M059J (cell line): ENCODE results near the gene MAML3. TPM values are rescaled to one million over a fixed set of nuclear protein-coding genes. Genes with fewer than 3 reads are reported as not detected.

Source experiments
- DNase-seq: peaks from one replicate; pipeline ENCODE4 v3.0.0-alpha.2; 2012; ENCODE audit warnings: low read depth
- total RNA-seq: library from RNA; depleted of rRNA; stranded (reverse); fragments of >200 nt; shearing (Covaris generic); gene quantifications from 2 replicates; pipeline ENCODE4 v1.2.3, GENCODE V29; 2014

Gene MAML3
- total RNA-seq, 1 experiment from 2014 or later: 1.6 TPM

DNA sequence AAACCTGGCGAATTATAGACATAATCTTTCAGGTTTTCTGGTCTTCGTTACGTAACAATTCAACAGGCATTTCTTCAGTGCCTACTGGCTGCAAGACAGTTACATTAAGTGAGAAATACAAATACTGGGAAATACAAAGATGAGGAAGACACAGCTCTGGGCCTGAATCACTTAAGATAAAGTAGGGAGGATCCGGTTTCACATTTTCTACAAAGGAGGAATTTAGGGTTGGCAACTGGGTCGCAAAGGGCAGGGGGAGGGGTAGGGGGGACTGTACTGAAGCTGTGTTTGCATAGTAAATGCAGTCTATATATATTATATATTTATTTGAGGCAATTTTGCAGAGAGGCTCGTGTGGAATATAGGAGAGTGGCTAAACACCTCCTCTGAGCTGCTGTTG, 107.4 kb downstream of the MAML3 start:
- DNase-seq: no peak

DNA sequence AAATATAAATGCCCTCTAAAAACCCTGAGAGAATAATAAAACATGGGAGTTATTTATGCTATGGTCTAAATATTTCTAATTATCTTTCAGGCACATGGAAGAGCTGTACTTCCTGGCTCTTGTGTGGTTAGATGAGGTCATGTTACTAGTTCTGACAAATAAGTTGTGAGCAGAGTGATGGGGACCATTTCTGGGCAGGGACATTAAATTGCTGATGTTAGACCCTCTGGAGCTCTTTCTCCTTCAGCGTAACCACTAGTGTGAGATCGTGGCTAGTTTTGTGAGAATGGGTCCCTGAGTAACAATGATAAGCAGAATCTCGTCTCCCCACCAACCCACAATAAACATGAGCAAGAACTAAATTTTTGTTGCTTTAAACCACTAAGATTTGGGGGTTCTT, 108.0 kb downstream of the MAML3 start:
- DNase-seq: no peak

DNA sequence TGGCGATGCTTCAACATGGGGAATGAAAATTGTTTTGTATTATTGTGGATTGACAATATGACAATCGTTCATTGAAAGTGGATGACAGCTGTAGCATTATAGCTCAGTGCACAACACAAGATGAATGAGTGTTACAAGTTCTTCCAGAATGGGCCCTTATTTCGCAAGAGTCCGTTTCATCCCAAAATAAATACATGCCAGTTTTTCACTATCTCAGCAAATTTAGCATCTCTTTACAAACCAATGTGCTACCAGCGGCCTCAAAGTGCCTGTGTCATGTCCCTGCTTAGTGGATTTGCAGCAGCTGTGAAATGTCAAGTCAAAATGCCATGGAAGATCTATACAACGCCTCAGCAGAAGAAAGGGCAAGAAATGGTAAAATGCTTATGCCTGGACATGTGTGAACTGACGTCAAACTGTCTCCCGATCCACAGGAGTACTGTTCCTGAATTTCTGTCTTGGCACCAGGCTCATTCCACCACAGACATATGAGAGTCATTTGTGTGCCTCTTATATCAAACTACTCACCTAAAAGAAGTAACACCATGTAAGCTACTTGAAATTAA, 109.6 kb downstream of the MAML3 start:
- DNase-seq: no peak

DNA sequence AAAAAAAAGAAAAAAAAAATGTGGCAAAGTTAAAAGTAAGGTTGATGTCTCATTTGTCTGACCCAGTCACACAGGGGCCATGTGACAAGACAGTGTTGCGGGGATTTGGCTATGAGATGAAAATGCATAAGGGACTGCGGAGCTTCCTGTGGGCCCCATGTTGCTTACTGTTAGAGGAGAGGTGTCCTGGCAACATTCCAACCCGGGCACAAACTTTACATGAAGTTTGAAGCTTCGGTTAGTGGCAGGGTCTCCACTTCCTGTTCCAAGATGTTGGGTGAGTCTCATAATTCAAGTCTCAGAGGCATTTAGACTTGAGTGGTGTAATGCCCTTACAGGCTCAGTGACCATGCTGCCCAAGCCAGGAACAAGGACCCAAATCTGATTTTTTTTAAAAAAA, 111.3 kb downstream of the MAML3 start:
- DNase-seq: no peak

DNA sequence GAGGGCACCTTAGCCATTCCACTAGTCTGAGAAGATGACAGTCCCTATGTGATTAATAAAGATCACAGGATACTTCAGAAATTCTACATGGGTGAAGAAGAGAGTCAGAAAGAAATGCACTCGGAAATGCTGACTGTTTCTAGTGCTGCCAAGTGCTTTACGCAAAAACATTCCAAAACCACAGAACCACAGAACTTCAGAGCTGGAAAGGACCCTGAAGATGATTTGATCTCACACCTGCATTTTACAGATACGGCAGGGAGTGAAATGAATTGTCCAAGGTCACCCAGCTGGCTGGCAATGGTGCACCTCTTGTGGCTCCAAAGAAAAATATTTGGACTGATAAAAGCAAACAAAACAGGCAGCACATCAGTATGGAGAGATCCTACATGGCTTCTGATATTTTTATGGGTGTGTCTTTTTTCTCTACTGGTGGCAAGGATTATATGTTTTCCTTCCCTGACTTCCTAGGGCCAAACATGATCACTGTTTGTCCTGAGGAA, 115.9 kb downstream of the MAML3 start:
- peak; percentile 25 for DNase-seq

DNA sequence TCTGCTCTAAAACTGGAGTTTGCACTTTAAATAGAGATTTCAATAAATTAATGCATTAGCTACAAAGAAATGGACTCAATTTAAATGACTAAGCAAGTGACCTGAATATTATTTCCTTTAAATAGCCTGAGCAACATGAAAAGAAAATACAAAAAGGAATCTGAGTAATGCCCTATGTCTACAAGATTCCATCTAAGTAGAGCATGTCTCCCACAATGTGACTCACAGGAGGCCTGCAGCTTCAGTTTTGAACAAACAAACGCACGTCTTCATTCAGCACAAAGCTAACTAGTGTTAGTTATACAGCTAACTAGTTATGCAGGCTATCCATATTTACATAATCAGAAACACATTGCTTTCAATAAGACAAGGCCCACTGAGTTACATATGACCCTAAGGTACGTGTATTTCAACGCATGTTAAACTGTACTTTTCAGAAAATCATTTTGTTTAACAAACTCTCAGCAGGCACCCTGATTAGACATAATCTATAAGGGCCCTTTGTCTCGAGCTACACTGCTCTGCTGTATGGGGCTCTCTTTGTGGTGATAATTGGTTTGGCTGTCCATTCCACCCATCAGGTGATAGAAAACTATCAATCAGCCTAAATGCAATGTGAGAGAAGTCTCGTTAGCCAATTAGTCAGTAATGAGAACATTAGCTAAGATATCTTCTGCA, 116.5 kb downstream of the MAML3 start:
- DNase-seq: peak; percentile 79

DNA sequence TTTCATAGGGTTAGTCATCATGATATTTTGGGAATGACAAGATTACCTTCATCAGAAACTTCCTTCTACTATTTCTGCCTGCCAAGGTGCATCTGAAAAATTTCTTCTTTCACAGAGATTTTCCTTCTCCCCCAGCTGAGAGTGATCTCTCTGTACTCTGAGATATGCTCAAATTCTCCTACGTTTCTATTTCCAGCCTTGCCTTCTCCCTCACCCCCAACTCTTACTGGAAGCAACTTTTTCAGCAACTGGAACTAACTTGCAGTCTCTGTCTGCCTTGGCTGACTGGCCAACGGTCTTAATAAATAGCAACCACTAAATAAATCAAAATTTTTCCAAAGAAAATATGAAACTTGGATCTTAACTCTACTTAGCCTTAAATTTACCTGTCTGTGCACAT, 122.3 kb downstream of the MAML3 start:
- DNase-seq: no peak

DNA sequence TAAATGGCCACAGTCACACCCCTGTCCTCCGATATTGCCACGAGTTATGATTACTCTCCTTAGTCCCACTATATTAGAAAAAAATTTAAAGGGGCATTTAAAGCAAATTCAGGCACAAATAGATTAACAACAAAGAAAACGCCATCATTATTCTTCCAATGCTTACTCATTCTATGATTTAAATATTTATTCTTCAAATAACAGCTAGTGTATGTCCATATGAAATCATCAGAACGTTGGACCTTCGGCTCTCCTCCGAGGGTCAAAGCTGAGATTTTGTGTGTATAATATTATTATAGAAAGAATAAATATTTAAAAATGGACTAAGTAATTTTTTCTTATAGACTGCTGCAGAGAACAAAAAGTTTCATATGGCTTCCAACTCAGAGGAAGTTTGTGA, 122.9 kb downstream of the MAML3 start:
- DNase-seq: no peak

DNA sequence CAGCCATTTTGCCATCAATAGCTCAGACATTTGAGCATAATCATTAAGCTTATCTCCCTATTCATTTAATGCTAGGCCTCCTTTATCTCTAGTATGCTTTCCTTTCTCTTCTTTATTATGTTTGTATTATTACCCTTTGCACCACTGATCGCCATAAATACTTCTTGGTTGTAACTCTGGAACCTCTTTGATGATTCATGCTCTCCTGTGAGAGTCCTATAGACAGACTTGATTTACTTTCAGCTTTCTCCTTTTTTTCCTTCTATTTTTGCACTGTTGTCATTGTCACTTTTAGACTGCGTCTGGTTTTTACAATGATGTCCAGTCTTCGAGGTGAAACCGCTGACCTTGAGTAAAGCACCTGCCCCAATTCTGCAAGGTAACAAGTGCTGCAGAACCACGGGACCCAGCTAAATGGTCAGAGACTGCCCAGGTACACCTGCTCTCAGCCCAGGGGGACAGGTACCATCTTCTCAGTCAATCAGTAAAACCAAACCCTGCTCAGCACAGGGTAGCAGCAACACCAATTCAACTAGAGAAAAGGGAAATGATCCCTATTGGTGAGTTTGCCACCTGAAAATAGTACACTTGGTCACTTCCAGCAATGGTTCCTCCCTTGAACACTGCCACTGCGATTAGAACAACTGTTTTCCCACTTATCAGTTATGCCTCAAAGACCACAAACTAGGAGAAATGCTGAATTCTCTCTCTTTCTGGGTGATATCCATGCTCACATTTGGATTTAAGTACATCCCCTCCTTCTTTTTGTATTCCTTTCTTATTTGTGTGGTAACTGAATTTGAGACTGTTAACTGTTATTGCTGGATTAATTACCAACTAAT, 125.1 kb downstream of the MAML3 start:
- no peak for DNase-seq

DNA sequence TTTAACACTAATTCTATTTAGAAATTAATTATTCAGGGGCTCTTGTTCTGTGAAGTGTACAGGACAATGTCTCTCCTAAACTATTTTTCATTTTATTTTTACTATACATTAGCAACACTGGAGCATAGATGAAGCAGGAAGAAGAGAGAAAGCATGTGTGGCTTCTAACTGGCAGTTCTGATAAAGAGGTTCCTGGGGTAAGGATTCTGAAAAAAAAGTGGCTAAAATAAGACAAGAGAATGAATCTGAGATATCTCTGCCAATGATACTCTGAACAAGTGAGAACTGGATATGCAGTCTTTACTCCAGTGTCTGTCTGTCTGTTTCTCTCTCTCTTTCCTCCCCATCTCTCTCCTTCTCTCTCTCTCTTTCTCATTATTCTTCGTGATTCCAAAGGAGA, 125.9 kb downstream of the MAML3 start:
- DNase-seq: no peak

DNA sequence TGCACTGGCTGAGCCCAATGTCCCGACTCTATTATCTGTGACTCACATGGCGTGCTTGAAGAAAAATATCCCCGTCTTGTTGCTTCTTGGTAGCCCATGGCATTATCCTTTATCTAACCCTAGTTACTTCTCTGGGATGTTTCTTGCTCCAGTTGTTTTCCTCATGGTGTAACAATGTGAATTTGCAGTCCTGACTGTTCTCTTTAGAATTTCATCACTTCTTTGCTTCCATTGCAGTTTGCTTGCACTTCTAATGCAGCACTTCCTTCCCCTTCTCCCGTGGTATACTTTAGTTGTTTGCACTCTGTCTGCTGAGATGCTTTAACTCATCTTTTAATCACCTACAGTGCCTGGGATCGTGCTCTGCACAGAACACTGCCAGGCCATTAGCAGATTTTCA, 126.9 kb downstream of the MAML3 start:
- DNase-seq: no peak

DNA sequence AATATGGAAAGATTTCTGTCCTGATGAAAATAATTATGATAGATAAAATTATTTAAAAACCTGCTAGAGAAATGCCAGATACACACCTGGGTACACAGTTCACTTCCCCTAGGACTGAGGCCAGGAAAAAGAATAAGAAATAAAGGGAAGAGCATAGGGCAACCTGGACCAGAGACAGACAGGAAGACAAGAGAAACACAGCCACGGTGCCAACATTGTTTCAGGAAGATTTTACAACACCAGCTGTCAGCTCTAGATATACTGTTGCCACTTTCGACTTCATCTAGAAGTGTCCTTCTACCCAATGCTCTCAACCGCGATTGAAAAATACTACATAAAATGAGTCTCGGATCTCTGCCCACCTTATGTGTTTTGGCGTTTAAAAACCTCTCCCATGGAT, 128.5 kb downstream of the MAML3 start:
- no peak for DNase-seq

DNA sequence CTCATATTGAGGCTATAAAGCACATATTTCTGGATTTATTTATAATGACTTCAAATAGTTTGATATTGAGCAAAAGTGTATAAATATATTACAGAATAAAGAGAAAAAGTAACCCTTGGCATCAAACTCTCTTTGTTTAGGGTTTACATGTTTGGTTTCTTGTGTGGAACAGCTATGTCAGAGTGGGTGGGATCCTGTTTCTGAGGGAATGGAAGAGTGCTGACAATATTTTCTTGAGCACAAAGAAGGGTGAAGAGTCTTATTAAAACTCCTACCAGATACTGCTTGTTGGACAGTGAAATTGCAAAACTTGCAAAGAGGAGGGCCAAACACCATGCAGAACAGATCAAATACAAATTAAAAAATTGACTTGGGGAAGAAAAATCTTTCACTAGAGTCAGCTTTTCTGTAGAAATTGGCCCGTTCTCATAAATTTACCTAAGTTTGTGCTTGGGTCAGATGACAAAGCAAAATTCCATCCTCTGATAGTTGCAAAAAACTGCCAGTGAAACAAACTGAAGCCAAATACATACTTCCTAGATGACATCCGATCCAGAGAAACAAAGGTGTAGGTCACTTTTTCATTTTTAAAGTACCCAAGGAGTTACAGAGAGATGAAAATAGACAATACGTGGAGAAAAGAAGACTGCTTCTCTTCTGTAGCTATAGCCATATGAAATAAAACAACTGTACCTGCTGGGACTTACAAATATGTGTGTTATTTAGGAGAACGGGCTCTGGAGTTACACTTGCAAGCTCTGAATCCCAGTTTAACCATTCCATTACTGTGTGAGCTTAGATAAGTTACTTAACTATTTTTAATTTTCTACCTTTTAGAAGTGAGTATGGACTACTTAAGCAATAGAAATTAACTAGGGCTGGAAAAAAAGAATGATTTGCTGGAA, 133.3 kb downstream of the MAML3 start:
- no peak for DNase-seq

DNA sequence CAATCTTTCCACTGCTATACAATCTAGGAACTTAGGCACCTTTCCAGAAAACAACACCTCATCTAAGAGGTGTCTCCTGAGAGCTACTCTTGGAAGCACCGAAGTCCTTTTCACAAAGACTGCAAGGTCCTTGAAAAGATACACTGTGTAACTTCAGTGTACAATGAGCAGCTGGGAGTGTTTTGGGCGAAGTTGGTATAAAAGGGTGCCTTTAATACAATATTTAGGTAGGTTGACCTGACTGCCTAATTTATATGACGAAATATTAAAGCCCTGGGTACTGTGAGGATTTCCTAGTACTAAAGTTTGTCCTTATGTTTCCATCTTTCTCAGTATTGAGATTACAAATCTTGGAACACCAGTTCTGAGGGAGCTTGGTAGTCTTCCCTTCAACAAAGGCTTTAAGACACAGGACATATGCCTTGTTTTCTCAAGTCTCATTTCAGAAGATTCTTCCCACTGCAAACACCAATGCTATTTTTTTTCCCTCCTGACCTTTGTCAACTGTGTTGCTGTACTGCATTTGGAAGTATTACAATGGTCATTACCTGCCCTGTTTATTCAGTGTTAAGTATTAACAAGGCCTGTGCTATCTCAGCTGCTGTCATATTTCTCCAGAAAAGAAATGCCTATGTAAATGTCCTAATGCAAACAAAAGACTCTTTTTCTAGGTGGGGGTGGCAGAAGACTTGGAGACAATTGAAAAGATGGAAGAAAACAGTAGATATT, 134.2 kb downstream of the MAML3 start:
- DNase-seq: no peak

DNA sequence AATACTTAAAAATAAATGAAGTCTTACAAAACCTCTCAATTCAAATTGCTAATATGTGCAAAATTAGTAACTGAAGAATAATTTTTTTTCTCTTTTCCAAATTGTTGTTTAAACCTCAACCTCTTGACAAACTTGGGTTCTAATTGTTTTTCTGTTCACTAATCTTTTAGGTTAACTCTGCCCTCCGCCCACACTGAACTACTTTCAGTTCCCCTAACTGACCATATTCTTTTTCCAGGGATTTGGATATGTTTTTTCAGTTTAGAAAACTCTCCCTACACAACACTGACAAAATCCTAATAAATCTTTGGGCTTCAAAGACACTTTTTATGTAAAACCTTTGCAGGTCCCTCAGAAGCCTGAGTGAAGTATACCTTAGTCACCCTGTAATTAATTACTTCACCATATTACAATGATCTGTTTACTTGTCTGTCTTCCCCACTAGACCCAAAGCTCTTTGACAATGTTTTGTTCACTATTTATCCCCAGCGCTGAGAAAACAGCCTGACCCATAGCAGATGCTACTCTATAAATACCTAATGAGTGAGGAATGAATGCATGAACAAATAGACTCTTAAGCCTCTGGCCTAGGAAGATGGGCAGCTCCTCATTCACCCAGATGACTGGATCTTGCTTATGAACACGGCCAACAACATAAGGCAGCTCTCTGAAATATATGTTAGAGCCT, 134.9 kb downstream of the MAML3 start:
- peak; percentile 39 for DNase-seq

DNA sequence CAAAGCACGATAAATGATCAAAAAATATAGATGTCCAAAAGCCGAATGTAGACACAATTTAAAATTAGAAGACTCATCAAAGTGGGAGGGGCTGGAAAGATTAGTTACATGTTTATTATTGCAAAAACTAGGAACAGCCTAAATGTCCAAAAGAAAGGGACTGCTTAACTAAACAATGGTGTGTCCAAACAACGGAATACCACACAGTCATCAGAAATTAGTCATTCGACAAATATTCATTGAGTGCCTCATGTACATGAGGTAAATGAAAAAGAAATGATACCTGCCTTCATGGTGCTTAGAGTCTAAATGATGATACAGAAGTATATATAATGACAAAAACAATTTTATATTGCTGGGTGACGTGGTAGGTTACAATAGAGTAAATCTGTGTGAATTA, 139.7 kb downstream of the MAML3 start:
- DNase-seq: peak; percentile 22

DNA sequence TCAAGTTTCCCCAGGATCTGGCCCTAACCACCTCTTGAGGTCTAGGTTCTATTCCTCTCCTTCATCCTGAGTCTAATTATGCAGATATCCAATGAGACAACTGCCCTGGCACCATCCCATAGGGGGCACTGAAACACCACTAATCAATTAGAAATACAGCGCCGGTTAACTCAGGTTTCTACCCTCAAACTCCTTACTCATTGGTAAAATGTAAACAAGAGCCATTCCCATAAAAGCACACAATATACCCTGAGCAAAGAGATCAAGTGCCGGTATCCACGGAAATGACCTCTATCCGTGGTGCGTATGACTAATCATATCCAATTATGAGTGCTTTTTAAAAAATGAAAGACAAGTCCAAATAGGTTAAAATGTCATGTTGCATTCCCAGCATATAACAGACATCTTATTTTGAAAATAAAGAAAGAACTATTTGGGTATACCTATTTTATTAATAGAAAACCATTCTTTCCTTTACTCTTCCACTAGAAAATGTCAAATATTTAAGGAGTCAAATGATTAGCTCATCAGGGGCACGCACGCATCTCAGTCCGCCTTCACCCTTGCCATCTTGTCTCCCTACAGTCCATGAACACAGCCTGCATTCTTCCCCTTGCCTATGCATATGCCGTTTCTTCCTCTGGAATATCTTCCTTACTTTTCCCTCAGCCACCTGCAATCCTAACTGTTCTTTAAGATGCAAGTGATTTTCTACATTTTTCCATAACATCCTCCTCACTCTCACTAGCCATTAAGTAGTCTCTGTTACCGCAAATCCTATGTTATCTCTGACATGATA, 141.1 kb downstream of the MAML3 start:
- peak; percentile 84 for DNase-seq

DNA sequence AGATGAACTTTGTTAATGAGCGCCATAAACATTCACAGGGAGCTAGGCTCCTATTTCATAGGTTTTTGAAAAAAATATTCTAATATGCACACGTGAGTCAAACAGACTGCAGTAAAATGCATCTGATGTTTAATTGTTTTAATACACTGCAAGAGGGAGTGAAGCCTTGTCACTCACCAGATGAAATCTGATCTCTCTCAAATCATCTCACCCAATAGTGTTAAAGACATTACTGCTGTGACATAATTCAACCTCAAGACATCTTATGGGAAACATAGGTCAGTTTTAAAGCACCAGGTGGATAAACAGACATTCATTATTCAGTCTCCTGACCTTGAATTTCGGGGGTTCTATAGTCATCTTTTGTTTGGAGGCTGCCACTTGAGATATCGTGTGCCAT, 148.3 kb downstream of the MAML3 start:
- no peak for DNase-seq

DNA sequence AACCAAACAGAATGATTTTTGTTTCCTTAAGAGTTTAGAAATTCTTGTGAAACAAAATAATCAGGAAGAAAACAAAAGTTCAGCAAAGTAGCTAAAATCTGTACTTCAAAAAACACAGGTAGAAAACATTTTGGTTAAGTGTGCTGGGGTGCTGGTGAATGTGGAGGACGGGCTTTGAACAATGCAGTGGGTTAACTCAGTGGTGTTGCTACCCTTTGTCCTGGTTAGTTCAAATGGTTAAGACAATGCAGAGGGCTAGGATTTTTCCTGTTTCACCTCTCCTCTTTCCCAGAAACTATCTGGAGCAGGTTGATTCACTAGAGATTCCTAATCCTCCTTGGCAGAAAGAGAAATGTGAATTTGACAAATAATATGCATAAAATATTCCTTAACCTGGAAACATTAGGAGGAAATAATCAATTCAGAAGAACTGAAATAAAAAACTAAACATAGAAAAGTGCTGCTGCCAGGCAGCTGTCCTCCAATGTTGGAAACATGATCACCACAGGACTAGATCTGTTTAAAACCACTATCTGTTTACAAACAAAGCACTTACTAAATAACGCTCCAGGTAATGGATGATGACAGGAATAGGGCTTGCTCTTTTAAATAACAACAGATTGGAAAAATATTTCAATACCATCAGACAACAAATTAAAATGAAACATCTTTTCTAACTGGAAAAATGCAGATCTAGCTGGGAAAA, 148.9 kb downstream of the MAML3 start:
- no peak for DNase-seq
